ENCODE measurements around the gene MARVELD1.

Gene MARVELD1

GRCh38 chr10:97721871-97722780, 8.6 kb downstream of the MARVELD1 start:
- DNase-seq (ENCODE audit: low spot score) = no peak

GRCh38 chr10:97723001-97723400, 9.5 kb downstream of the MARVELD1 start:
- DNase-seq (ENCODE audit: low spot score) = peak; percentile 23

- DNase-seq (ENCODE audit: low spot score) = peak; percentile 44
These were observed 10.9 kb downstream of the MARVELD1 start for GRCh38 chr10:97724341-97724941.

- peak; percentile 56 for DNase-seq (ENCODE audit: low spot score)
These were observed 13.2 kb downstream of the MARVELD1 start for GRCh38 chr10:97726636-97727178.

GRCh38 chr10:97729014-97729413, 15.5 kb downstream of the MARVELD1 start:
- DNase-seq (ENCODE audit: low spot score) = no peak

- DNase-seq (ENCODE audit: low spot score) = peak; percentile 82
These were observed 18.0 kb downstream of the MARVELD1 start for GRCh38 chr10:97731346-97732051.

GRCh38 chr10:97732052-97732359, 18.5 kb downstream of the MARVELD1 start:
- no peak for DNase-seq (ENCODE audit: low spot score)

GRCh38 chr10:97733256-97733655, 19.7 kb downstream of the MARVELD1 start:
- DNase-seq (ENCODE audit: low spot score) = no peak

- no peak for DNase-seq (ENCODE audit: low spot score)
These were observed 20.5 kb downstream of the MARVELD1 start for GRCh38 chr10:97734021-97734420.

GRCh38 chr10:97736403-97736901, 22.9 kb downstream of the MARVELD1 start:
- DNase-seq (ENCODE audit: low spot score) = no peak

GRCh38 chr10:97736902-97737769, 23.6 kb downstream of the MARVELD1 start, which contains the start of gene ZFYVE27:
Gene ZFYVE27, plus strand, starts transcription at chr10:97737128. Its CDS starts 1,350 bp downstream, at chr10:97738478.
- DNase-seq (ENCODE audit: low spot score) = peak; percentile 95

- DNase-seq (ENCODE audit: low spot score) = no peak
These were observed 24.3 kb downstream of the MARVELD1 start for GRCh38 chr10:97737770-97738265.

- no peak for DNase-seq (ENCODE audit: low spot score)
These were observed 25.1 kb downstream of the MARVELD1 start for GRCh38 chr10:97738616-97739015.

- DNase-seq (ENCODE audit: low spot score) = no peak
These were observed 27.1 kb downstream of the MARVELD1 start for GRCh38 chr10:97740613-97741012.

- DNase-seq (ENCODE audit: low spot score) = no peak
These were observed 29.8 kb downstream of the MARVELD1 start for GRCh38 chr10:97743169-97743943.

- no peak for DNase-seq (ENCODE audit: low spot score)
These were observed 31.0 kb downstream of the MARVELD1 start for GRCh38 chr10:97744405-97745035.

- DNase-seq (ENCODE audit: low spot score) = no peak
These were observed 34.0 kb downstream of the MARVELD1 start for GRCh38 chr10:97747573-97747972.

- no peak for DNase-seq (ENCODE audit: low spot score)
These were observed 34.6 kb downstream of the MARVELD1 start for GRCh38 chr10:97748116-97748515.

GRCh38 chr10:97752956-97753355, 39.4 kb downstream of the MARVELD1 start:
- DNase-seq (ENCODE audit: low spot score) = no peak

GRCh38 chr10:97754726-97755125, 41.2 kb downstream of the MARVELD1 start:
- no peak for DNase-seq (ENCODE audit: low spot score)

Measured in RKO (cell line).